C4-2B (cell line): ENCODE data around the gene ITGB4.

Experiments used
- H3K27ac ChIP-seq: fragments of 450-650 bp; 2 replicates; pipeline ENCODE4 v1.5.1; 2017
- CTCF ChIP-seq: fragments of 450-650 bp; conservative IDR thresholded peaks from 2 replicates; pipeline ENCODE4 v1.5.1; 2017; ENCODE audit warnings: mild to moderate bottlenecking
- ZFX ChIP-seq: fragments of 450-650 bp; IDR thresholded peaks from 2 replicates; pipeline ENCODE4 v1.6.1; 2017

ITGB4 gene

GRCh38 chr17:75720656-75721462 lies at the start of gene ITGB4:
Gene ITGB4 (plus strand): TSS chr17:75721459. CDS start chr17:75724704, 3,245 bp downstream.
- peak within 1 kb of the TSS; percentile 56 for H3K27ac ChIP-seq
- TF ChIP-seq ZFX, result no peak
- no peak for TF ChIP-seq CTCF

GRCh38 chr17:75672011-75672410 lies 49.2 kb upstream of the ITGB4 start:
- no peak overlapping the region for H3K27ac ChIP-seq
- TF ChIP-seq ZFX (no peak), CTCF (no peak)

GRCh38 chr17:75673487-75673886 lies 47.8 kb upstream of the ITGB4 start:
- no peak overlapping the region for H3K27ac ChIP-seq
- TF ChIP-seq CTCF, result no peak
- no peak for TF ChIP-seq ZFX

GRCh38 chr17:75676461-75676860 lies 44.8 kb upstream of the ITGB4 start:
- TF ChIP-seq CTCF (no peak), ZFX (no peak)
- no peak overlapping the region for H3K27ac ChIP-seq

- TF ChIP-seq ZFX, result no peak
- no peak for TF ChIP-seq CTCF
- no peak overlapping the region for H3K27ac ChIP-seq
Measured at GRCh38 chr17:75679706-75680211, 41.5 kb upstream of the ITGB4 start.

- TF ChIP-seq CTCF (no peak), ZFX (no peak)
- H3K27ac ChIP-seq, result no peak overlapping the region
Measured at GRCh38 chr17:75680431-75680830, 40.8 kb upstream of the ITGB4 start.

GRCh38 chr17:75681289-75681688 lies 40.0 kb upstream of the ITGB4 start:
- no peak overlapping the region for H3K27ac ChIP-seq
- no peak for TF ChIP-seq CTCF
- TF ChIP-seq ZFX, result no peak
